AG09309 (cell line): ENCODE data around the gene ZDHHC11.
"Not testable (repeated sequence)": the region's sequence is repeated elsewhere in the genome, so short reads cannot be mapped to it uniquely, and the experiment has no call there.

ENCODE experiments used
- DNase-seq: peaks from one replicate; pipeline ENCODE4 v3.0.0-alpha.2; 2010; ENCODE audit warnings: low read depth
- H3K4me3 ChIP-seq: 2 replicates; pipeline ENCODE4 v1.5.1; 2011; ENCODE audit warnings: mild to moderate bottlenecking, low read depth, low read length, moderate library complexity; ENCODE audit not compliant: control insufficient read depth
- CTCF ChIP-seq: IDR thresholded peaks from 2 replicates; pipeline ENCODE4 v1.5.1; 2011; ENCODE audit warnings: mild to moderate bottlenecking, low read depth, low read length, inconsistent platforms; ENCODE audit not compliant: insufficient read depth, control insufficient read depth; ENCODE audit errors: missing control alignments

ZDHHC11 gene

GRCh38 chr5:757346-757930 lies 93.3 kb downstream of the ZDHHC11 start:
- H3K4me3 ChIP-seq, result no peak overlapping the region
- no peak for DNase-seq
- no peak for TF ChIP-seq CTCF

- no peak overlapping the region for H3K4me3 ChIP-seq
- TF ChIP-seq CTCF, result no peak
Measured at GRCh38 chr5:756865-757345, 93.9 kb downstream of the ZDHHC11 start.

GRCh38 chr5:756171-756570 lies 94.6 kb downstream of the ZDHHC11 start:
- no peak overlapping the region for H3K4me3 ChIP-seq
- no peak for DNase-seq
- no peak for TF ChIP-seq CTCF

More at GRCh38 chr5:756865-757345, 93.9 kb downstream of the ZDHHC11 start:
- DNase-seq, result no peak

- not testable (repeated sequence) for DNase-seq, H3K4me3 ChIP-seq
Measured at GRCh38 chr5:754143-754632, 96.6 kb downstream of the ZDHHC11 start.

- DNase-seq, H3K4me3 ChIP-seq: not testable (repeated sequence)
Measured at GRCh38 chr5:753567-754142, 97.1 kb downstream of the ZDHHC11 start.

- not testable (repeated sequence) for DNase-seq, H3K4me3 ChIP-seq
Measured at GRCh38 chr5:752532-753115, 98.2 kb downstream of the ZDHHC11 start.

GRCh38 chr5:751992-752391 lies 98.8 kb downstream of the ZDHHC11 start:
- DNase-seq, result not testable (repeated sequence)

GRCh38 chr5:751496-751895 lies 99.3 kb downstream of the ZDHHC11 start:
- H3K4me3 ChIP-seq, result no peak overlapping the region
- no peak for TF ChIP-seq CTCF
- DNase-seq, result no peak

More at GRCh38 chr5:751992-752391, 98.8 kb downstream of the ZDHHC11 start:
- not testable (repeated sequence) for H3K4me3 ChIP-seq

- DNase-seq, H3K4me3 ChIP-seq: not testable (repeated sequence)
Measured at GRCh38 chr5:750226-750625, 100.6 kb downstream of the ZDHHC11 start.
